Ovary (tissue), 9 donors: ENCODE data around the gene DPY19L2. TPM values are rescaled to one million over a fixed set of nuclear protein-coding genes. Genes with fewer than 3 reads are reported as not detected.
"Not testable (repeated sequence)": the region's sequence is repeated elsewhere in the genome, so short reads cannot be mapped to it uniquely, and the experiment has no call there.

Source experiments
- DNase-seq, 5 donors: peaks; one replicate each; pipeline ENCODE4 v3.0.0-alpha.2; 2019 to 2020
- H3K27ac ChIP-seq, 2 donors: fragments of 200-600 bp; one replicate each; pipeline versions ENCODE4 v1.5.1 to v1.8.0; 2019 to 2022
- H3K27me3 ChIP-seq: fragments of 200-600 bp; one replicate; pipeline ENCODE4 v1.8.0; 2022
- H3K36me3 ChIP-seq: fragments of 200-600 bp; sonication (generic); one replicate; pipeline ENCODE4 v1.5.1; 2019
- H3K4me1 ChIP-seq: one replicate; pipeline ENCODE4 v1.8.1; 2013; ENCODE audit warnings: mild to moderate bottlenecking, moderate library complexity; ENCODE audit not compliant: insufficient read depth
- H3K4me3 ChIP-seq: fragments of 200-600 bp; sonication (generic); one replicate; pipeline ENCODE4 v1.5.1; 2017
- H3K9me3 ChIP-seq, 2 donors: fragments of 200-600 bp in 1 of 2; sonication (generic) in 1 of 2; one replicate each; pipeline versions ENCODE4 v1.5.1 to v1.8.1; 2013 to 2019; ENCODE audit warnings: mild to moderate bottlenecking in 1 of 2, moderate library complexity in 1 of 2
- WGBS, 3 donors: extraction: QIAGEN DNeasy Blood & Tissue Kit in 1 of 3; methylation state at CpG; one replicate each; pipeline versions ENCODE4 v1.1.5 to v1.1.7; 2013 to 2017; 5-methylcytosine and 5-hydroxymethylcytosine counted together
- intact Hi-C, 4 donors: fragments of 100-400 bp; cut with DNase I; formaldehyde crosslinking; loops; one replicate each; pipeline versions ENCODE4 v1.11.0 to v1.15.1; 2022 to 2023
- polyA plus RNA-seq, 2 donors: library from polyadenylated mRNA; stranded (reverse); fragments of 200-250 nt in 1 of 2; fragments of 350-450 nt in 1 of 2; fragmentation: Illumina TruSeq in 1 of 2; extraction: RNeasy Lipid Tissue Mini Kit (QIAGEN cat#74804) in 1 of 2; gene quantifications; one replicate each; pipeline ENCODE4 v1.2.3, GENCODE V29; 2013 to 2014
- total RNA-seq, 7 donors: library from RNA; depleted of rRNA in 2 of 7; stranded (reverse); fragments of >200 nt in 2 of 7; fragmentation: NEBNext Ultra II Directional in 3 of 7; extraction: Animal tissue kit (Norgen Biotek cat#: 25700) in 3 of 7; gene quantifications; one replicate each; pipeline versions ENCODE4 v1.1.0 to v1.2.4, GENCODE V29; 2016 to 2023
- donor health status: DM: no; HTN: no; CAD: no; lungs with moderate emphysema.
- donor health status: DM: no; HTN: no; CAD: no.
- donor health status: Bipolar disorder and iron deficiency.
- donor health status: DM: yes; HTN: yes; CAD: no.
- donor health status: DM: no; HTN: no; CAD: no.
- donor health status: DM: yes; HTN: yes; CAD: no.

The DPY19L2 gene
- total and polyA plus RNA-seq, 9 donors = 14.2 to 31.2 (median 23.2) TPM

DNA sequence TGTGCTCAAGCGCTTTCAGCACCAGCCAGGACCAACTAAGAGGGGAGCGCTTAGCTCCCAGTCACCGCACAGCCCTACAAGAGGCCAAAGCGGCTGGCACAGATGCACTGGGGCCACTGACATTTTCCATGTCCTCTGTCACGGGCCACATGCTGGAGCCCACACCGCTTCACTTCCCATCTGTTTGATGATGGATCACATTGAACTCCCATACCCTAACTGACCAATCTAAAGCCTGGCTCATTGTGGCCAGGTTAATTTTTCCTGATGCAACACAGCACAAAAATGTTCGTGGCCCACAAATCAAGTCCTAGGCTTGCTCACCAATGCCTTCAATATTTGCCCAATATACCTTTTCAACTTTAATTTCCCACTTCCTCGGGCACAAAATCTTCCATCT lies 1.1 kb upstream of the DPY19L2 start:
- H3K36me3 ChIP-seq, H3K4me1 ChIP-seq, H3K27me3 ChIP-seq, H3K9me3 ChIP-seq, H3K4me3 ChIP-seq, DNase-seq: not testable (repeated sequence)
- intact Hi-C loops = loop anchor here in 1 of 4 donors (5.0 kb wide), 1 partner anchor 133 kb away; no protein-coding TSS in a partner anchor
- WGBS, 3 donors = 46 to 63% (median 51%) methylated on average over 3 to 5 of the region's 8 CpGs
- peak overlapping the region in 1 of 2 donors; percentile 98 for H3K27ac ChIP-seq

DNA sequence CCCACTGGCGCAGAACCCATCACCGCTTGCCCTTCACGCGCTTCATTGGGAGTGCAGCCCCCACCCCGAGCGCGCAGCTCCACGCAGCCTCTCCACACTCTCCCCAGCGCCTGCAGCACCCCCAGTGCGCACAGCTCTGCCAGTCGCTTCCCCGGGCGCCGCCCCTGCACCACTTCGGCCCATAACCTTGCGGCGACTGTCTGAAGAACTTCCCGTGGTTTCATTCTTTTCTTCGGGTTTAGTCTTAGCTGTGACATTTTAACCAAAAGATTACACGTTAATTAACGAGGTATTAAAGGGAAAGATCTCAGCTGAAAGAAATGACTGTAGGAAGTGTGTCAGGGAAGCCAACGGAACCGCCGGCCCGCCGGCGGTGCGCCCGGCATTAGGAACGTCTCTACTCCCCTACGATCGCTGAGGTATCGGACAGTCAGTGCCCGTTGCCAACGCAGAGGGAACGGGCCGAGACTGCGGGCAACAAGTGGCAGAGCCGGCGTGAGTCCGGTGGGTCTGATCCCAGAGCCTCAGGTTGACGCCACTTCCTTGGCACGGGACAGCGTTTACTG lies 590 bp upstream of the DPY19L2 start:
- peak; percentile 42 to 67 (median 59) for DNase-seq
- intact Hi-C loops = loop anchor here in 1 of 4 donors (5.0 kb wide), 1 partner anchor 133 kb away; no protein-coding TSS in a partner anchor

DNA sequence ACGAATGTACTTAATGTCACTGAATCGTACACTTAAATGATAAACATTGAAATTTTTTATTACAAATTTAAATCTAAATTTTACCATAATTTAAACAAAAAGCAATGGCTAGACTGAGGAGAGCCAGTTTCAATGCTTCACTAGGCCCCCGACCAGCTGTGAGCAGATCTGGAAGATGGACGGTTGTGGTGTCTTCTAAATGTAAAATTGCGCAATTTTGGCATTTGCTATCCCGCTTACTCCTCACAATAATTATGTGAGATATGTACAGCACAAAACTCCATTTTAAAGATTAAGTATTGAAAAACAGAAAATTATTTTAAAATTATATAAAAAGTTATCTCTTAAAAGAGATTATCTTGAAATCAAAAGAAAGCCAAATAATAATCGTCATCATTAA lies 5.3 kb downstream of the DPY19L2 start:
- H3K4me1 ChIP-seq, H3K36me3 ChIP-seq, H3K4me3 ChIP-seq, H3K27me3 ChIP-seq, H3K27ac ChIP-seq, intact Hi-C loops, DNase-seq, H3K9me3 ChIP-seq: not testable (repeated sequence)
- 94 to 95% (median 95%) methylated on average over 7 of the region's 7 CpGs for WGBS, 3 donors

More for the DNA sequence above, 590 bp upstream of the DPY19L2 start:
- H3K4me3 ChIP-seq = peak overlapping the region; percentile 52
- H3K27ac ChIP-seq = peak overlapping the region; percentile 84 to 98
- 0 to 1% (median 1%) methylated on average over 41 to 44 of the region's 44 CpGs for WGBS, 3 donors
- not testable (repeated sequence) for H3K9me3 ChIP-seq, H3K36me3 ChIP-seq, H3K27me3 ChIP-seq, H3K4me1 ChIP-seq

DNA sequence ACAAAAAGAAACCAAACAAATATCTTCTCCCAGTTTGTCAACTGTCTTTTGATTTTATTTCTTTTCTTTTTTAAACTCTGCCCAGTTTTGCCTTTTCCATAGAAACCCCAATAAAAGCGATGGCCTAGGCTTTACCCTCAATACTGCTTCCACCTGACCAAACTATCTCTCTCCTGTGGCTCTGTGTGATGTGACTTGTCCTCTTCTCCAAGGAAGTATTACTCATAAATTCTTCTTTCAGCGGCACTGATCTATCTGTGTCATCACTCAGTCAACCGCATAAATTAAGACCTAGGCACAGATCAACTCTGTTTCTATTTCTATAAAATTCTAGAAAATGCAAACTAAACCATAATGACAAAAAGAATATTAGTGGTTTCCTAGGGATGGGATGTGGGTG lies 9.8 kb downstream of the DPY19L2 start:
- intact Hi-C loops, H3K4me3 ChIP-seq, H3K4me1 ChIP-seq, H3K9me3 ChIP-seq, DNase-seq, H3K27me3 ChIP-seq, H3K36me3 ChIP-seq, H3K27ac ChIP-seq: not testable (repeated sequence)
- WGBS, 3 donors = 93 to 99% (median 95%) methylated on average over 3 of the region's 3 CpGs

DNA sequence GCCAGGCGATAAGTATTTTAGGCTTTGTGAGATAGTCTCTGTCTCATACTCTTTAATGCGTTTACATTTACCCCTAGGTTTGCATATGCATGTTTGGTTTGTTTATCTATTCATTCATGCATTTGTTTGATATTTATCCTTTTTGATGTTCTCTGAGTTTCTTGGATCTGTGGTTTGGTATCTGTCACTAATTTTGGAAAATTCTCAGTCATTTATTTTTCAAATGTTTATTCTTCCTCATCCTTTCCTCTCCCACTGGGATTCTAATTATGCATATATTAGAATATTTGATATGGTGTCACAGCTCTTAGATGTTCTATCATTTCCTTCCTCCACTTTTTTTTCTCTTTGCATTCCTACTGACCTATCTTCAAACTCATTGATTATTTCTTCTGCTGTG lies 11.9 kb downstream of the DPY19L2 start:
- H3K36me3 ChIP-seq, H3K27ac ChIP-seq, DNase-seq, H3K27me3 ChIP-seq, H3K4me1 ChIP-seq, H3K4me3 ChIP-seq, H3K9me3 ChIP-seq, intact Hi-C loops: not testable (repeated sequence)
- 85 to 96% (median 95%) methylated on average over 2 of the region's 2 CpGs for WGBS, 3 donors

DNA sequence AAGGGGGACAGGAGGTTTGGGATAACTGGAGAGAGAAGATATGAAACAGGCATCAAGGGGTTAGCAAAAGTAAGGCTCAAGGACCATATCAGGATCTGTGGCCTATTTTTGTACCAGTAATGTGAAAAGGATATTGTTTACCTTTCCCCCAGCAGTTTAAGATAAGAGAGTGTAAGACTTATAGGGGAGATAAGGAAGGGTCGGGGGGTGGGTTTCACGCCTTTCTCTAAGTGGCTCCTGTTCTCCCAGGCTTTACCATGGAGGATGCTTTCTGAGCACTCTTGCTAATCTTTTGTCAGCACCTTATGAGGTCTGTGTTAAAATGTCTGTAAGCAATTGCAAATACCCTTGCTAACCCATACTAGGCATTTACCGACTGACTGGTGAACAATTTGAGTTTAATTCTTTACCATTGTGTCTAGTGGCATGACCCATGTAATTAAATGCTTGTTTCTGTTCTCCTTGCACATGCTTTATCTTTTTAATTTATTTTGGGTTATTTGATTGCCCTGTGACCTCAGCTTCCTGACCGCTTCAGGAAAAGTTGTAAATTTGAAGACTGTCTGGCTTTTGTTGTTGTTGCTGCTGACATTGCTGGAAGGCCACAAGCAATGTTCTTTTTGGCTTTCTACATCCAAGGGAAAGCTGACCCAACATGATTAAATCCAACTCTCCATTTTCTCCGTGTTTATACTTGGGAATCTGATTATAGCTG lies 12.6 kb downstream of the DPY19L2 start:
- H3K27me3 ChIP-seq, H3K36me3 ChIP-seq, H3K4me1 ChIP-seq, H3K27ac ChIP-seq, H3K9me3 ChIP-seq, intact Hi-C loops, H3K4me3 ChIP-seq, DNase-seq: not testable (repeated sequence)
- WGBS, 3 donors = 38 to 52% (median 52%) methylated on average over 5 of the region's 5 CpGs

DNA sequence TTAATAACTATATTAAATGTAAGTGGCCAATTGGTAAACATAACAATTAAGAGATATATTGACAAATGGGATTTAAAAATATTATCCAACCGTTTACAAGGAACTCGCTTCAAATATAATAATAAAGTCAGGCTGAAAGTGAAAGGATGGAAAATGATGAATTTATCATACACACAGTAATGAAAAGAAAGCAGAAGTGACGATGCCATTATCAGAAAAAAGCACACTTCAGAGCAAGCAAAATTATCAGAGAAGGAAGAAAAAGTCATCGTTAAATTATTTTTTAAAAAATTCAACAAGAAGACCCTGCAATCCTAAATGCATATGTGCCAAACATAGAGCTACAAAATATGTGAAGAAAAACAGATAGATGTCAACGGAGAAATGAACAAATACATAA lies 13.8 kb downstream of the DPY19L2 start:
- H3K4me3 ChIP-seq, H3K27me3 ChIP-seq: not testable (repeated sequence)

DNA sequence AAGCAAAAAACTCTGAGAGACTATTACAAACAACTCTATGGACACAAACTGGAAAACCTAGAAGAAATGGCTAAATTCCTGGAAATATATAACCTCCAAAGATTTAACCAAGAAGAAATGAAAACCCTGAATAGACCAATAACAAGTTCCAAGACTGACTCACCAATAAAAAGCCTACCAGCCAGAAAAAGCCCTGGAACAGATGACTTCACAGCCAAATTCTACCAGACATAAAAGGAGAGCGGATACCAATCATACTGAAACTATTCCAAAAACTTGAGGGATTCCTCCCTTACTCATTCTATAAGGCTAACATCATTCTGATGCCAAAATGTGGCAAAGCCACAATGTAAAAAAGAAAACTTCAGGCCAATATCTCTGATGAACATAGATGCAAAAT lies 18.8 kb downstream of the DPY19L2 start:
- WGBS, 3 donors = 77 to 100% (median 92%) methylated on average over 1 of the region's 1 CpG
- H3K4me3 ChIP-seq, H3K27ac ChIP-seq, H3K4me1 ChIP-seq, DNase-seq, H3K9me3 ChIP-seq, intact Hi-C loops, H3K36me3 ChIP-seq, H3K27me3 ChIP-seq: not testable (repeated sequence)

More for the DNA sequence above, 13.8 kb downstream of the DPY19L2 start:
- 54 to 79% (median 60%) methylated on average over 5 of the region's 5 CpGs for WGBS, 3 donors
- DNase-seq, H3K9me3 ChIP-seq, intact Hi-C loops, H3K4me1 ChIP-seq, H3K27ac ChIP-seq, H3K36me3 ChIP-seq: not testable (repeated sequence)

DNA sequence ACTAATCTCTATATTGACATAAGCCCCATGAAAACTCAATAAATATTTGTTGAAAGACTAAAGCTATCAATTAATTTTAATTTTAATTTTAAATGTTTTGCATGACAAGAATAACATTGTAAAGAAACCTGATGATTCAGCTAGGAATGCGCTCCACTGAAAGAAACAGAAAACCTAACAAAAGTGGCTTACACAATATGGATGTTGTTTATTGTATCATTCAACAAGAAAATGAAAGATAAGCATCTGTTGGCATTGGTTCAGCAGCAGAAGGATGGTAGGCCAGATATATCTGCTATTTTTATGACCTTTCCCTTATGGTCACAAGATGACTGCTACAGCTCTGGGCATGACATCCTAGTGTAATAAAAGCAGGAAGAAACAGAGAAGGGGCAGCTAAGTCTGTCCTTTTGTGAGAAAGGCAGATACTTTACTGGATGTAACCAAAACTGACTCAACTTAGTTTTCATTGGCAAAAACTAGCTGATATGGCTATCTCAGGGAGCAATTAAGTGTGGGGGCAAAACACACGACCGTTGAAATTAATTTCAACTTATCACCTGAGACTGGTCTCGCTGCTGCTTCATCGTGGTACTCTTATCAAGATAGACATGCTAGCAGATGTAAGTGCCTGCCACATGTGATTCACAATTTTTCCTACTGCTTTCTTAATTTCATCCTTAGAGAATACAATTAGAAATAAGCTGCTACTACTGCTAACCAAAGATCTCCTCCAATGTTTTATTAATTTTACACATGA lies 24.7 kb downstream of the DPY19L2 start:
- H3K27me3 ChIP-seq, intact Hi-C loops, H3K9me3 ChIP-seq, H3K36me3 ChIP-seq, DNase-seq, H3K27ac ChIP-seq, H3K4me3 ChIP-seq, H3K4me1 ChIP-seq: not testable (repeated sequence)
- 55 to 58% (median 57%) methylated on average over 5 of the region's 5 CpGs for WGBS, 3 donors

DNA sequence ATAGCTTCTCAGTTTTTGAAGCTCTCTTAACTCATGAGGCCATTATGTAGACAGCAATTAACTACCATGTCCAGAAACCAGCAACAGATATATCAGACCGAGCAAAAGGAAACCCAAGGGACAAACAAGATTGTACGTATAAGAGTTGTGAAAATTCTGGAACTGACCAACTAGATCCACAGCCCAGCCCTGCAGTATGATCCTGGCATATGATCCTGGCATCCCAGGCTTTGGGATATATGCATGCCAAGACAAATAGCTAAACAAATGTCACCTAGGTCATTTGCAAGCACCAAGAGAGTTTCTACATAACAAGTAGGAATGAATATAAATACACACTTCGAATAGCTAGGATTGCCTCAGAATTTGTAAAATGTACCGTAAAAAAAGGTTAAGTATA lies 44.0 kb downstream of the DPY19L2 start:
- DNase-seq, H3K9me3 ChIP-seq, H3K4me3 ChIP-seq, H3K4me1 ChIP-seq, H3K27me3 ChIP-seq, H3K27ac ChIP-seq, intact Hi-C loops, H3K36me3 ChIP-seq: not testable (repeated sequence)
- WGBS, 3 donors = 87 to 93% (median 89%) methylated on average over 4 of the region's 4 CpGs

DNA sequence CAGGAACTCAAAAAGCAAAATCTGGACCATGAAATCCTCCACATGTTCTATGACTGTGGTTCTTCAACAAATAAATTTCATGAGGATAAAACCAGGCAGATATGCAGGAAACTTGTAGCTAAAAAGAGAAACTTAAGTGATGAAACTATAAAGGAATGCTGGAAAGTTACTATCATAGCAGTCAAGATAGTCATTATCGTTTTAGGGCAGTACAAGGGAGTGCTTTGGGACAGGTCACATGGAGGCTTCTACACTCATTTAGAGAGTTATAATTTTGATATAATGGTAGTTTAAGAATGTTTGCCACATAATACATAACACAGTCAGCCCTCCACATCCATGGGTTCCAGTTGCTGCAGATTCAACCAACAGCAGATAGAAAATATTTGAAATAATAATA lies 52.7 kb downstream of the DPY19L2 start:
- H3K27me3 ChIP-seq, H3K4me3 ChIP-seq, DNase-seq, intact Hi-C loops, H3K36me3 ChIP-seq, H3K27ac ChIP-seq, H3K9me3 ChIP-seq, H3K4me1 ChIP-seq: not testable (repeated sequence)
- 10 to 33% (median 22%) methylated on average over 1 of the region's 1 CpG for WGBS, 3 donors
